Astrocyte (in vitro differentiated cells and primary cell): Measurements from ENCODE around the gene MYBPHL. TPM values are rescaled to one million over a fixed set of nuclear protein-coding genes. Genes with fewer than 3 reads are reported as not detected.

Experiments
- DNase-seq: peaks from one replicate; pipeline ENCODE4 v3.0.0-alpha.2; 2010; ENCODE audit warnings: low read depth
- FAIRE-seq: peaks from 2 replicates; lab custom pipeline; 2011; peaks lifted over from hg19 to GRCh38; lab: Jason Lieb, UNC
- H2AFZ ChIP-seq: 2 replicates; pipeline ENCODE4 v1.6.0; 2012; ENCODE audit warnings: low read depth, low read length, inconsistent platforms
- H3K27ac ChIP-seq: 2 replicates; pipeline ENCODE4 v1.5.1; 2011; ENCODE audit warnings: low read depth, low read length, inconsistent platforms
- H3K27me3 ChIP-seq: 2 replicates; pipeline ENCODE4 v1.6.0; 2011; ENCODE audit warnings: low read length, inconsistent platforms; ENCODE audit not compliant: insufficient read depth
- H3K36me3 ChIP-seq: 2 replicates; pipeline ENCODE4 v1.5.1; 2011; ENCODE audit warnings: low read length, inconsistent platforms; ENCODE audit not compliant: insufficient read depth
- H3K4me1 ChIP-seq: 2 replicates; pipeline ENCODE4 v1.5.1; 2011; ENCODE audit warnings: low read length, inconsistent platforms; ENCODE audit not compliant: insufficient read depth
- H3K4me2 ChIP-seq: 2 replicates; pipeline ENCODE4 v1.6.0; 2012; ENCODE audit warnings: low read length, inconsistent platforms
- H3K4me3 ChIP-seq: 2 replicates; pipeline ENCODE4 v1.5.1; 2011; ENCODE audit warnings: low read depth, mild to moderate bottlenecking, low read length, inconsistent platforms; ENCODE audit not compliant: insufficient read depth
- H3K79me2 ChIP-seq: 2 replicates; pipeline ENCODE4 v1.6.0; 2012; ENCODE audit warnings: mild to moderate bottlenecking, low read length, inconsistent platforms; ENCODE audit not compliant: insufficient read depth
- H3K9ac ChIP-seq: 2 replicates; pipeline ENCODE4 v1.6.0; 2012; ENCODE audit warnings: mild to moderate bottlenecking, low read length, inconsistent platforms
- H3K9me3 ChIP-seq: 2 replicates; pipeline ENCODE4 v1.5.1; 2012; ENCODE audit warnings: low read depth, mild to moderate bottlenecking, low read length, inconsistent platforms; ENCODE audit not compliant: insufficient read depth
- H4K20me1 ChIP-seq: 2 replicates; pipeline ENCODE4 v1.6.0; 2012; ENCODE audit warnings: low read length, inconsistent platforms; ENCODE audit not compliant: insufficient read depth
- H3K27ac Mint-ChIP-seq: one replicate; pipeline ENCODE4 v1.8.0; 2021; ENCODE audit warnings: mild to moderate bottlenecking, mixed read lengths; ENCODE audit not compliant: unreplicated experiment
- H3K27me3 Mint-ChIP-seq: one replicate; pipeline ENCODE4 v1.8.0; 2021; ENCODE audit warnings: low read depth, mixed read lengths; ENCODE audit not compliant: unreplicated experiment
- H3K36me3 Mint-ChIP-seq: one replicate; pipeline ENCODE4 v1.8.0; 2021; ENCODE audit warnings: low read depth, mixed read lengths; ENCODE audit not compliant: unreplicated experiment
- H3K4me1 Mint-ChIP-seq: one replicate; pipeline ENCODE4 v1.8.0; 2021; ENCODE audit warnings: low read depth, mixed read lengths; ENCODE audit not compliant: unreplicated experiment
- H3K4me3 Mint-ChIP-seq: one replicate; pipeline ENCODE4 v1.8.0; 2021; ENCODE audit warnings: mild to moderate bottlenecking, moderate library complexity, mixed read lengths; ENCODE audit not compliant: unreplicated experiment
- H3K9me3 Mint-ChIP-seq: one replicate; pipeline ENCODE4 v1.8.0; 2021; ENCODE audit warnings: mild to moderate bottlenecking, mixed read lengths; ENCODE audit not compliant: unreplicated experiment
- EZH2 ChIP-seq: IDR thresholded peaks from 2 replicates; pipeline ENCODE4 v1.6.1; 2012; ENCODE audit warnings: mild to moderate bottlenecking, low read length, inconsistent platforms; ENCODE audit not compliant: insufficient read depth
- total RNA-seq: library from RNA; stranded (reverse); gene quantifications from 2 replicates; pipeline ENCODE4 v1.2.1, GENCODE V29; 2021
- TF ChIP-seq, protein P1 (sequence below): IDR thresholded peaks from 2 replicates; pipeline ENCODE4 v1.5.1; 2011; ENCODE audit warnings: low read depth, mild to moderate bottlenecking, inconsistent platforms, low read length, moderate library complexity; ENCODE audit not compliant: insufficient read depth

MYBPHL gene
- total RNA-seq, 1 donor from 2014 or later, result not detected

DNA sequence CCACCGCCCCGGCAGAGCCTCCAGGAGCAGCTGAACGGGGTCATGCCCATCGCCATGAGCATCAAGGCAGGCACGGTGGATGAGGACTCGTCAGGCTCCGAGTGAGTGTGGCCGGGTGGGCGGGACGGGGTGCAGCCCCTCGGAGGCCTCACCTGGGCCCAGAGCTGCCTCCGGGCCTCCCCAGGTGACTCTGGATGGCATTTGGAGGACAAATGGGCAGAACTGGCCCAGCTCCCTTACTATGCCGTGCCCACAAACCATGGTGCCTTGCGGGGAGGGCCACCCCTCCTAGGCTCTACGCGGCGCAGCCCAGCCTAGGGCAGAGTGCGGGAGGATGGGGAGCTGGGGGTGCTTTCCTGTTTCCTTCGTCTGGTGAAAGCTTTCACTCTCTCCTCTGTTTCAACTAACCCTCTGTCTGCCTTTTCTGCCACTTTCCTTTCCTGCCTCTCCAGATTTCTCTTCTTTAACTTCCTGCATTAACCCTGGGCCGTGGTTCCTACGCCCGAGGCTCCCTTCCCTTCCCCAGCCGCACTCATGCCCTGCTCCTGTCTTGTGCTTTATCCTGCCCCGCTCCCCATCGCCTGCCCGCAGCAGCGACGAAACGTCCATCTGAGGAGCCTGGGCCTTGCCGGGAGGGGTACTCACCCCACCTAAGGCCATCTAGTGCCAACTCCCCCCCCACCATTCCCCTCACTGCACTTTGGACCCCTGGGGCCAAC is 33.1 kb downstream of the MYBPHL start:
- no peaks in the 10 kb centered on the region for H3K27me3 ChIP-seq

DNA sequence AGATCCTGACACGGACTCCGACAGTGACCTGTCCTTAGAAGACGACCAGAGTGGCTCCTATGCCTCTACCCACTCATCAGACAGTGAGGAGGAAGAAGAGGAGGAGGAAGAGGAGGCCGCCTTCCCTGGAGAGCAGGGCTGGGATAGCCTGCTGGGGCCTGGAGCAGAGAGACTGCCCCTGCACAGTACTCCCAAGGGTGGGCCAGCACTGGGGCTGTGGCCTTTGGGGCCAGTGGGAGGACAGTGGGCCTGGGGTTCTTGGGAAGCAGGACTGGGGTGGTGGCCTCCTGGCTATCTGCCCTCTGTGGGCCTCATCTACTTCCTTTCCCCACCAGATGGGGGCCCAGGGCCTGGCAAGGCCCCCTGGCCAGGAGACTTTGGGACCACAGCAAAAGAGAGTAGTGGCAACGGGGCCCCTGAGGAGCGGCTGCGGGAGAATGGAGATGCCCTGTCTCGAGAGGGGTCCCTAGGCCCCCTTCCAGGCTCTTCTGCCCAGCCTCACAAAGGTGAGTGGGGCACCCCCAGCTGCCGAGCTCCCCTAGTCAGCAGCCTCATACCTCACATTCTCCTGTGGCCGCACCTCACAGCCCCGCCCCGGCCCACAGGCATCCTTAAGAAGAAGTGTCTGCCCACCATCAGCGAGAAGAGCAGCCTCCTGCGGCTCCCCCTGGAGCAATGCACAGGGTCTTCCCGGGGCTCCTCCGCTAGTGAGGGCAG is 33.8 kb downstream of the MYBPHL start:
- H3K27me3 Mint-ChIP-seq, result peaks cover 1% of the 10 kb centered on the region
- peaks cover 2% of the 10 kb centered on the region for H3K9me3 Mint-ChIP-seq
- Histone ChIP-seq H3K27me3 (no peaks in the 10 kb centered on the region), H3K9me3 (peaks cover 6% of the 10 kb centered on the region), H3K4me1 (peaks cover 35% of the 10 kb centered on the region), H2AFZ (no peak overlapping the region), H3K36me3 (no peaks in the 10 kb centered on the region), H3K4me3 (no peak overlapping the region), H3K4me2 (no peak overlapping the region), H3K79me2 (no peaks in the 10 kb centered on the region), H3K9ac (no peak overlapping the region), H3K27ac (no peak overlapping the region), H4K20me1 (no peaks in the 10 kb centered on the region)
- H3K27ac Mint-ChIP-seq, result no peak overlapping the region
- H3K4me3 Mint-ChIP-seq, result no peak overlapping the region
- H3K4me1 Mint-ChIP-seq, result peaks cover 33% of the 10 kb centered on the region
- FAIRE-seq, result no peak
- TF ChIP-seq, protein P1, sequence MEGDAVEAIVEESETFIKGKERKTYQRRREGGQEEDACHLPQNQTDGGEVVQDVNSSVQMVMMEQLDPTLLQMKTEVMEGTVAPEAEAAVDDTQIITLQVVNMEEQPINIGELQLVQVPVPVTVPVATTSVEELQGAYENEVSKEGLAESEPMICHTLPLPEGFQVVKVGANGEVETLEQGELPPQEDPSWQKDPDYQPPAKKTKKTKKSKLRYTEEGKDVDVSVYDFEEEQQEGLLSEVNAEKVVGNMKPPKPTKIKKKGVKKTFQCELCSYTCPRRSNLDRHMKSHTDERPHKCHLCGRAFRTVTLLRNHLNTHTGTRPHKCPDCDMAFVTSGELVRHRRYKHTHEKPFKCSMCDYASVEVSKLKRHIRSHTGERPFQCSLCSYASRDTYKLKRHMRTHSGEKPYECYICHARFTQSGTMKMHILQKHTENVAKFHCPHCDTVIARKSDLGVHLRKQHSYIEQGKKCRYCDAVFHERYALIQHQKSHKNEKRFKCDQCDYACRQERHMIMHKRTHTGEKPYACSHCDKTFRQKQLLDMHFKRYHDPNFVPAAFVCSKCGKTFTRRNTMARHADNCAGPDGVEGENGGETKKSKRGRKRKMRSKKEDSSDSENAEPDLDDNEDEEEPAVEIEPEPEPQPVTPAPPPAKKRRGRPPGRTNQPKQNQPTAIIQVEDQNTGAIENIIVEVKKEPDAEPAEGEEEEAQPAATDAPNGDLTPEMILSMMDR, result no peak
- no peak for TF ChIP-seq EZH2
- DNase-seq, result no peak
- H3K36me3 Mint-ChIP-seq, result peaks cover 12% of the 10 kb centered on the region

More for the DNA sequence above, 33.1 kb downstream of the MYBPHL start:
- peaks cover under 1% of the 10 kb centered on the region for H3K9me3 ChIP-seq
- peaks cover 35% of the 10 kb centered on the region for H3K4me1 ChIP-seq
- no peak overlapping the region for H3K27ac ChIP-seq
- no peak overlapping the region for H3K4me3 ChIP-seq
- no peaks in the 10 kb centered on the region for H4K20me1 ChIP-seq
- TF ChIP-seq, protein P1, result no peak
- TF ChIP-seq EZH2, result no peak
- DNase-seq, result no peak
- Mint-ChIP-seq H3K4me1 (peaks cover 33% of the 10 kb centered on the region), H3K9me3 (no peaks in the 10 kb centered on the region), H3K4me3 (no peak overlapping the region), H3K27me3 (peaks cover 1% of the 10 kb centered on the region), H3K36me3 (peaks cover 9% of the 10 kb centered on the region), H3K27ac (peak overlapping the region; percentile 18)
- H3K9ac ChIP-seq, result no peak overlapping the region
- H2AFZ ChIP-seq, result no peak overlapping the region
- no peak overlapping the region for H3K4me2 ChIP-seq
- H3K36me3 ChIP-seq, result no peaks in the 10 kb centered on the region
- H3K79me2 ChIP-seq, result no peaks in the 10 kb centered on the region
- FAIRE-seq, result no peak
